ENCODE results near the gene ATP8B3. TPM values are rescaled to one million over a fixed set of nuclear protein-coding genes. Genes with fewer than 3 reads are reported as not detected.
A peak's percentile ranks its signal among the peaks of the same experiment; 100 is the strongest.

The ATP8B3 gene
- total and polyA plus RNA-seq, 9 of the 15 experiments (the other 6 are each of a cell fraction or from before 2014, with no cell fraction given), result 1.2 to 12.3 (median 3.8) TPM

DNA sequence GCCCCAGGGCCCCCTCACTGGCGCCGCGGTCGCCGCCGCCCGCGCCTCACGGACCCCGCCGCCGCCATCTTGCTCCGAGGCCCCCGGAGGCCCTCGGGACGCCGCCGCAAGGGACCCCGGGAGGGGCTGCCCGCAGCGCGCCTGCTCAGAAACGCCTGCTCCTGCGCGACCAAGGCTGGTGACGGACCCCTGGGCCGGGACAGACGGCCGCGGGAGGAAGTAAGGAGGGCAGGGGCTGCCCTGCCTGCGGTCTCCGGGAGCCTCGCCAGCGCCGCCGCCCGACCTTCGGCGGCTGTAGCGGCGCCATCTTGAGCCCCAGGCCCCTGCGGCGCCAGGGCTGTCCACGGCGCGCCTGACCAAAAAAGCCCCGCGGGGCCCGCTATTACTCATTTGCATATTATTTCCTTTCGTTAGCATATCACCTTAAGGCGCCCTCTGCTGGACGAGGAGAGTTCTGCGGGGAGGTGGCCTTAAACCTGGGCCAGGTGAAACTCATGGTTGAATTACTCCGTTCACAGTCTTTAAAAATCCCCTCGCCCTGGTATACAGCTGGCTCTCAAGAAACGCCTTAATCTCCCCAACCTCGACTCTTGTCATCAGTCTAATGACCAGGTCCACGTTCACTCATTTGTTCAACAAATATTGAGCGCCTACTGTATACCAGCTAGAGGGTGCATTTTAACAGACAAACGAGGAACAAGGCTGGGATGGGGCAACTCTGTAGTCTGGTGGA lies 36.5 kb upstream of the ATP8B3 start, which contains the start of gene REXO1 (continued):
- TF ChIP-seq RERE (CRISPR knock-in tag; IDR thresholded peaks at IDR 0.05; ENCODE audit: borderline replicate concordance) (no peak), BRD4 (IDR thresholded peaks at IDR 0.05) (no peak), SOX6 (IDR thresholded peaks at IDR 0.05) (peak; percentile 50; the same call in 1 of the 2 replicates), PTBP1 (IDR thresholded peaks at IDR 0.05; ENCODE audit: low read depth, low read length) (no peak), TBP (optimal IDR thresholded peaks at IDR 0.05; ENCODE audit: low read depth, low read length) (peak; percentile 94), CAMTA2 (CRISPR knock-in tag; conservative IDR thresholded peaks at IDR 0.05) (no peak), ETS1 (conservative IDR thresholded peaks at IDR 0.05; ENCODE audit: control insufficient read depth, low read depth, low read length) (peak; percentile 74; the same call in 1 of the 2 replicates), IRF2 (CRISPR knock-in tag; IDR thresholded peaks at IDR 0.05) (no peak), NR4A1 (CRISPR knock-in tag; IDR thresholded peaks at IDR 0.05) (no peak), NR4A1 (tag; IDR thresholded peaks at IDR 0.05) (peak; percentile 55; the same call in 1 of the 2 replicates), HCFC1 (IDR thresholded peaks at IDR 0.05; ENCODE audit: low read depth, low read length) (peak; percentile 73), GTF3C2 (IDR thresholded peaks at IDR 0.05; ENCODE audit: borderline replicate concordance, extremely low read depth, insufficient read length) (no peak), MXD1 (CRISPR knock-in tag; IDR thresholded peaks at IDR 0.05; ENCODE audit: borderline replicate concordance, poor library complexity, severe bottlenecking) (no peak)
- TF ChIP-seq, protein P1, sequence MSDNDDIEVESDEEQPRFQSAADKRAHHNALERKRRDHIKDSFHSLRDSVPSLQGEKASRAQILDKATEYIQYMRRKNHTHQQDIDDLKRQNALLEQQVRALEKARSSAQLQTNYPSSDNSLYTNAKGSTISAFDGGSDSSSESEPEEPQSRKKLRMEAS (CRISPR knock-in tag; IDR thresholded peaks at IDR 0.05), result no peak
- TF ChIP-seq, protein P2, sequence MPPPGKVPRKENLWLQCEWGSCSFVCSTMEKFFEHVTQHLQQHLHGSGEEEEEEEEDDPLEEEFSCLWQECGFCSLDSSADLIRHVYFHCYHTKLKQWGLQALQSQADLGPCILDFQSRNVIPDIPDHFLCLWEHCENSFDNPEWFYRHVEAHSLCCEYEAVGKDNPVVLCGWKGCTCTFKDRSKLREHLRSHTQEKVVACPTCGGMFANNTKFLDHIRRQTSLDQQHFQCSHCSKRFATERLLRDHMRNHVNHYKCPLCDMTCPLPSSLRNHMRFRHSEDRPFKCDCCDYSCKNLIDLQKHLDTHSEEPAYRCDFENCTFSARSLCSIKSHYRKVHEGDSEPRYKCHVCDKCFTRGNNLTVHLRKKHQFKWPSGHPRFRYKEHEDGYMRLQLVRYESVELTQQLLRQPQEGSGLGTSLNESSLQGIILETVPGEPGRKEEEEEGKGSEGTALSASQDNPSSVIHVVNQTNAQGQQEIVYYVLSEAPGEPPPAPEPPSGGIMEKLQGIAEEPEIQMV (tag; conservative IDR thresholded peaks at IDR 0.05; ENCODE audit: low read depth), result no peak
